KMS-11 (cell line): Measurements from ENCODE around the gene DHCR24.

Experiments used
- H2AFZ ChIP-seq: fragments of 200-600 bp; sonication (generic); 2 replicates; pipeline ENCODE4 v1.6.1; 2016; ENCODE audit warnings: antibody characterized with exemption, mixed run types, low read depth
- H3K27ac ChIP-seq: fragments of 200-600 bp; sonication (generic); 2 replicates; pipeline ENCODE4 v1.6.1; 2016; ENCODE audit warnings: mild to moderate bottlenecking, mixed run types
- H3K27me3 ChIP-seq: fragments of 200-600 bp; sonication (generic); 2 replicates; pipeline ENCODE4 v1.6.1; 2017; ENCODE audit warnings: mild to moderate bottlenecking, low read depth, mixed run types, moderate library complexity; ENCODE audit not compliant: insufficient read depth
- H3K36me3 ChIP-seq: fragments of 200-600 bp; sonication (generic); 2 replicates; pipeline ENCODE4 v1.6.1; 2017; ENCODE audit warnings: mild to moderate bottlenecking, mixed run types; ENCODE audit not compliant: insufficient read depth
- H3K4me1 ChIP-seq: fragments of 200-600 bp; sonication (generic); 2 replicates; pipeline ENCODE4 v1.6.1; 2016; ENCODE audit warnings: mild to moderate bottlenecking, low read depth, mixed run types; ENCODE audit not compliant: poor library complexity, severe bottlenecking
- H3K4me2 ChIP-seq: fragments of 200-600 bp; sonication (generic); 2 replicates; pipeline ENCODE4 v1.7.0; 2016; ENCODE audit warnings: mild to moderate bottlenecking, mixed run types
- H3K4me3 ChIP-seq: fragments of 200-600 bp; sonication (generic); IDR thresholded peaks from 2 replicates; pipeline ENCODE4 v1.6.1; 2017; ENCODE audit warnings: low read depth, low read length, mixed read lengths; ENCODE audit not compliant: insufficient read depth
- H3K79me2 ChIP-seq: fragments of 200-600 bp; sonication (generic); 2 replicates; pipeline ENCODE4 v1.6.1; 2016; ENCODE audit warnings: low read depth, mixed run types; ENCODE audit not compliant: insufficient read depth
- H3K9ac ChIP-seq: fragments of 200-600 bp; sonication (generic); 2 replicates; pipeline ENCODE4 v1.6.1; 2016; ENCODE audit warnings: mild to moderate bottlenecking, mixed run types
- H4K20me1 ChIP-seq: fragments of 200-600 bp; sonication (generic); 2 replicates; pipeline ENCODE4 v1.6.1; 2016; ENCODE audit warnings: mild to moderate bottlenecking, mixed run types; ENCODE audit not compliant: insufficient read depth
- TF ChIP-seq, protein P1 (sequence below): fragments of 200-600 bp; sonication (generic); conservative IDR thresholded peaks from 2 replicates; pipeline ENCODE4 v1.6.1; 2017; ENCODE audit warnings: low read depth, mild to moderate bottlenecking, antibody characterized with exemption, low read length, moderate library complexity, mixed read lengths

The DHCR24 gene

DNA sequence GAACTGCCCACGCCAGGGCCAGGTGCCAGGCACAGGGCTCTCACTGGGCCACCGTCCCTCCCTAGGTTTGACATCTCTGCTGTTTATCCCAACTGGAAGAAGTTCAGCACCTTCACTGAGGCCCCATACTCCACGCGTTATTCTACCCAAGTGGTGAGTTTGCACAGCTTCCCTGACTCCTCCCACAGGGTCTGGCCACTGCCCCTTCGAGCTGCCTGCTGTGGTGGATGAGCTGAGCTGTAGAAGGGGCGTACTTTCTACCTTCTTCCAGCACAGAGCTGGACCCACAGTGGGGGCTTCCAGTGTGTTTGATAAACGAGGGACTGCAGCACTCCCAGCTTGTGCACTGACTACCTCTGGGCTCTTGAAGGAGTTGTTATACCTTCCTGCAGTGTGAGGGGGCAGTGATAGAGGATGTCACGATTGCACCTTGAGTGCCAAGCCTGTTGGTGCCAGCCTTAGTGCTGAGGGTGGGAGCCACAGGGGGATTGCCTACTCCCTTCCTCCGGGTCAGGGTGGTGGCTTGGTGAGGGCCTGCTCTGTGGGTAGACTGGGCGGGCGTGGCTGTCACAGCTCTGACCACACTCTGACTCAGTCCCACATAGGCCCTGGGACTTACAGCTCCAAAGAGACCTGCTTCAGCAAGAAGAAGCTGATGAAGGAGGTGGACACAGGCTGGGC lies 79.9 kb downstream of the DHCR24 start:
- no peak overlapping the region for H3K4me3 ChIP-seq
- H3K27ac ChIP-seq: no peak overlapping the region
- H3K27me3 ChIP-seq: no peaks in the 10 kb centered on the region
- H3K36me3 ChIP-seq: no peaks in the 10 kb centered on the region
- H2AFZ ChIP-seq: no peak overlapping the region
- no peaks in the 10 kb centered on the region for H3K4me1 ChIP-seq
- H3K79me2 ChIP-seq: no peaks in the 10 kb centered on the region
- no peak overlapping the region for H3K4me2 ChIP-seq
- H4K20me1 ChIP-seq: no peaks in the 10 kb centered on the region
- TF ChIP-seq, protein P1, sequence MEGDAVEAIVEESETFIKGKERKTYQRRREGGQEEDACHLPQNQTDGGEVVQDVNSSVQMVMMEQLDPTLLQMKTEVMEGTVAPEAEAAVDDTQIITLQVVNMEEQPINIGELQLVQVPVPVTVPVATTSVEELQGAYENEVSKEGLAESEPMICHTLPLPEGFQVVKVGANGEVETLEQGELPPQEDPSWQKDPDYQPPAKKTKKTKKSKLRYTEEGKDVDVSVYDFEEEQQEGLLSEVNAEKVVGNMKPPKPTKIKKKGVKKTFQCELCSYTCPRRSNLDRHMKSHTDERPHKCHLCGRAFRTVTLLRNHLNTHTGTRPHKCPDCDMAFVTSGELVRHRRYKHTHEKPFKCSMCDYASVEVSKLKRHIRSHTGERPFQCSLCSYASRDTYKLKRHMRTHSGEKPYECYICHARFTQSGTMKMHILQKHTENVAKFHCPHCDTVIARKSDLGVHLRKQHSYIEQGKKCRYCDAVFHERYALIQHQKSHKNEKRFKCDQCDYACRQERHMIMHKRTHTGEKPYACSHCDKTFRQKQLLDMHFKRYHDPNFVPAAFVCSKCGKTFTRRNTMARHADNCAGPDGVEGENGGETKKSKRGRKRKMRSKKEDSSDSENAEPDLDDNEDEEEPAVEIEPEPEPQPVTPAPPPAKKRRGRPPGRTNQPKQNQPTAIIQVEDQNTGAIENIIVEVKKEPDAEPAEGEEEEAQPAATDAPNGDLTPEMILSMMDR: no peak
- no peak overlapping the region for H3K9ac ChIP-seq

DNA sequence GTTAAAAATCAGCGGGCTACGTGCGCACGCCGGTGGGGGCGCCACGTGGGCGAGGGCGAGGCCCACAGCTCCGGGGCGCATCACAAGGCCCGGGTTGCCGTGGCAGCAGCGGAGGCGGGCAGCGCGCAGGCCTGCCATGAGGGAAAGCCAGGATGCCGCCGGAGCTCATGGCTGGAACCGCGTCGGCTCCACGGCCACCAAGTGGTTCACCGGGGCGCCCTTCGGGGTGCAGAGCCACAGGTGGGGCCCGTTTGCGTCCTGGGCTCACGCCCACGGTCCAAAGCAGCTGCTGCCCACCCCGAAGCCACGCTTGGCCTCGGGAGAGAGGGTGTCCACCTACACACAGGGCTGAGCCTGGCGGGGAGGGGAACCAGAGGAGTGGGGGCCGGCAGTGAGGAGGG lies 81.0 kb downstream of the DHCR24 start:
- Histone ChIP-seq H3K9ac (no peak overlapping the region), H3K4me2 (no peak overlapping the region), H3K79me2 (no peaks in the 10 kb centered on the region), H3K36me3 (no peaks in the 10 kb centered on the region), H3K27me3 (no peaks in the 10 kb centered on the region), H3K4me3 (no peak overlapping the region), H2AFZ (no peak overlapping the region), H3K27ac (no peak overlapping the region), H4K20me1 (no peaks in the 10 kb centered on the region), H3K4me1 (no peaks in the 10 kb centered on the region)
- TF ChIP-seq, protein P1: no peak

DNA sequence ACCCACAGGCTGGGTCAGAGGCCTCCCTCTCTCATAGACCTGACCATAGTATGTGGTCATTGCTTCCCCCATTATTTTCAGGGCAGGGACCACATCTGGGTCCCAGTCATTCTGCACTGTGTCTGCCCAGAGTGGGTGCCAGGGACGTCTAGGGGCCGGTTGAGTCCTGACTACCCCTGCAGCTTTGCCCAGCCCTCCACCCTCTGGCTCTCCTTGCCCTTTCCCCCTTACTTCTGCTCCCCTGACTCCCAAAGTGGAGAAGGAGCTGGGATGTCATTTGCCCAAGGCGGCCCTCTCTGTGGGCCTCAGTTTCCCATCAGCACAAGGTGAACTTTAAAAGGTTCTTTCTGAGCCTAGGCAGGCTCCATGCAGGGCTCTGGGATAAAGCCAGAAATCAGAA lies 81.5 kb downstream of the DHCR24 start:
- H2AFZ ChIP-seq: no peak overlapping the region
- H3K4me3 ChIP-seq: no peak overlapping the region
- H3K9ac ChIP-seq: no peak overlapping the region
- no peaks in the 10 kb centered on the region for H4K20me1 ChIP-seq
- H3K4me2 ChIP-seq: no peak overlapping the region
- H3K27me3 ChIP-seq: no peaks in the 10 kb centered on the region
- H3K79me2 ChIP-seq: no peaks in the 10 kb centered on the region
- no peak overlapping the region for H3K27ac ChIP-seq
- H3K36me3 ChIP-seq: no peaks in the 10 kb centered on the region
- TF ChIP-seq, protein P1: no peak
- H3K4me1 ChIP-seq: no peaks in the 10 kb centered on the region

DNA sequence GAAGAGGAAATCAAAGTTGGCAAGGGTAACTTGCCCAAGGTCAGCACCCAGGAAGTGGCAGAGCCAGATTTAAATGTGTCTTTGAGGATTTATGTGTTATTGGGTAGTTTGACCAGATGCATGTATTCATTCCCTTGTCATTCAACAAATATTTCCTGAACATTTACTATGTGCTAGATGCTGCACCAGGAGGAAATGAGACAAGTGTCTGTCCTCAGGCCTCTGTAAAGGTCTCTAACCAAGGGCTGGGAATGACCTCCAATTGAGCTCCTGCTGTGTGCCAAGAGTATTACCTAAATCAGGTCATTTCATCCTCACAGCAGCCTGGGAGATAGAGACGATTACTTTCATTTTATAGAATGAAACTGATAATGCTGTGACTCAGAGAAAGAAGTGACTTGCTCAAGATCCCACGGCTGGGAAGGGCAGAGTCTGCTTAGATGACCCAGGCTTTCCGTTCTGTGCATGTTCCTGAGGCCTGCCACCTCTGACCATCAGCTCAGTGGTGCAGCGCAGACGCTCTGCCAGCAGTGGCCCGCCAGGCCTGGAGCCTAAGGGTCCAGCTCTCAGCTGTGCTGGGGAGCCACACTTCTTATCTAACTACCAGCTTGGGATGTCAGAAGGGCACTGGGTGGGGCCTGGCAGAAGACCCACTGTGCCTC lies 82.4 kb downstream of the DHCR24 start:
- Histone ChIP-seq H4K20me1 (no peaks in the 10 kb centered on the region), H3K79me2 (no peaks in the 10 kb centered on the region), H3K4me1 (no peaks in the 10 kb centered on the region), H3K36me3 (no peaks in the 10 kb centered on the region), H2AFZ (no peak overlapping the region), H3K4me2 (no peak overlapping the region), H3K27ac (no peak overlapping the region), H3K27me3 (no peaks in the 10 kb centered on the region), H3K4me3 (no peak overlapping the region), H3K9ac (no peak overlapping the region)
- TF ChIP-seq, protein P1: no peak
